Inflammatory macrophage treated with lipopolysaccharide for 1 hour (primary cell): ENCODE data around the gene CD99.
"Not testable (repeated sequence)": the region's sequence is repeated elsewhere in the genome, so short reads cannot be mapped to it uniquely, and the experiment has no call there.

Experiments used
- DNase-seq, 2 donors: peaks; one replicate each; pipeline ENCODE4 v3.0.0-alpha.2; 2020 to 2022

CD99 gene

GRCh38 chrX:2732649-2733048, 41.6 kb downstream of the CD99 start:
- no peak for DNase-seq

- DNase-seq, result no peak
Measured at GRCh38 chrX:2733286-2733685, 42.2 kb downstream of the CD99 start.

GRCh38 chrX:2735270-2735669, 44.2 kb downstream of the CD99 start:
- no peak for DNase-seq

GRCh38 chrX:2740672-2741071, 49.6 kb downstream of the CD99 start:
- no peak for DNase-seq

- no peak for DNase-seq
Measured at GRCh38 chrX:2741386-2741785, 50.3 kb downstream of the CD99 start.

GRCh38 chrX:2746250-2746649, 55.2 kb downstream of the CD99 start:
- DNase-seq, result not testable (repeated sequence)

- no peak for DNase-seq
Measured at GRCh38 chrX:2748171-2748814, 57.2 kb downstream of the CD99 start.

GRCh38 chrX:2748815-2749188, 57.7 kb downstream of the CD99 start:
- DNase-seq, result no peak

GRCh38 chrX:2751291-2751690, 60.2 kb downstream of the CD99 start:
- DNase-seq, result no peak

- DNase-seq, result not testable (repeated sequence)
Measured at GRCh38 chrX:2751874-2752300, 60.8 kb downstream of the CD99 start, which contains the start of gene XG. TSS of gene XG (plus strand) at chrX:2752040. CDS start at chrX:2752275, 235 bp downstream.

- DNase-seq, result not testable (repeated sequence)
Measured at GRCh38 chrX:2752441-2752840, 61.3 kb downstream of the CD99 start.

GRCh38 chrX:2755163-2755715, 64.1 kb downstream of the CD99 start:
- not testable (repeated sequence) for DNase-seq

- no peak for DNase-seq
Measured at GRCh38 chrX:2756548-2756947, 65.5 kb downstream of the CD99 start.

GRCh38 chrX:2761246-2761645, 70.2 kb downstream of the CD99 start:
- DNase-seq, result no peak

- peak in 1 of 2 donors; percentile 51 for DNase-seq
Measured at GRCh38 chrX:2762671-2763070, 71.6 kb downstream of the CD99 start.

GRCh38 chrX:2764766-2765548, 73.9 kb downstream of the CD99 start:
- DNase-seq, result not testable (repeated sequence)

- DNase-seq, result no peak
Measured at GRCh38 chrX:2765549-2765830, 74.4 kb downstream of the CD99 start.

GRCh38 chrX:2766906-2767305, 75.8 kb downstream of the CD99 start:
- DNase-seq, result peak; percentile 83 to 88

GRCh38 chrX:2767631-2768455, 76.7 kb downstream of the CD99 start:
- DNase-seq, result peak; percentile 67 to 75

GRCh38 chrX:2769615-2770014, 78.5 kb downstream of the CD99 start:
- DNase-seq, result no peak

GRCh38 chrX:2773166-2774055, 82.3 kb downstream of the CD99 start:
- DNase-seq, result not testable (repeated sequence)

- no peak for DNase-seq
Measured at GRCh38 chrX:2774057-2774456, 83.0 kb downstream of the CD99 start.
